Activated naive CD4-positive, alpha-beta T cell treated with anti-CD3 and anti-CD28 coated beads, Interleukin-2, amount 50 U/mL, for 16 hours (primary cell): ENCODE measurements around the gene KCNA1.

Experiments
- DNase-seq: peaks from one replicate; pipeline ENCODE4 v3.0.0-alpha.2; 2020

The KCNA1 gene

GRCh38 chr12:4914720-4915119, 5.0 kb downstream of the KCNA1 start:
- no peak for DNase-seq

GRCh38 chr12:4915752-4916151, 6.0 kb downstream of the KCNA1 start:
- DNase-seq: no peak

- DNase-seq: no peak
These were observed 9.4 kb downstream of the KCNA1 start for GRCh38 chr12:4918950-4919660.

GRCh38 chr12:4932576-4932975, 22.9 kb downstream of the KCNA1 start:
- no peak for DNase-seq

GRCh38 chr12:4933411-4933810, 23.7 kb downstream of the KCNA1 start:
- no peak for DNase-seq

- no peak for DNase-seq
These were observed 24.8 kb downstream of the KCNA1 start for GRCh38 chr12:4934407-4935035.

- DNase-seq: no peak
These were observed 29.2 kb downstream of the KCNA1 start for GRCh38 chr12:4938900-4939299.

GRCh38 chr12:4939418-4940023, 29.8 kb downstream of the KCNA1 start:
- DNase-seq: no peak

GRCh38 chr12:4943067-4943937, 33.6 kb downstream of the KCNA1 start:
- DNase-seq: no peak

GRCh38 chr12:4943938-4944284, 34.2 kb downstream of the KCNA1 start:
- no peak for DNase-seq

GRCh38 chr12:4947253-4947652, 37.5 kb downstream of the KCNA1 start:
- no peak for DNase-seq

GRCh38 chr12:4951083-4951482, 41.4 kb downstream of the KCNA1 start:
- DNase-seq: no peak

GRCh38 chr12:4951601-4952000, 41.9 kb downstream of the KCNA1 start:
- no peak for DNase-seq

GRCh38 chr12:4954621-4955354, 45.1 kb downstream of the KCNA1 start:
- no peak for DNase-seq

- DNase-seq: no peak
These were observed 46.3 kb downstream of the KCNA1 start for GRCh38 chr12:4956054-4956453.

- DNase-seq: no peak
These were observed 47.3 kb downstream of the KCNA1 start for GRCh38 chr12:4956968-4957367.

GRCh38 chr12:4957761-4958160, 48.1 kb downstream of the KCNA1 start:
- DNase-seq: no peak

- no peak for DNase-seq
These were observed 49.1 kb downstream of the KCNA1 start for GRCh38 chr12:4958697-4959375.

- no peak for DNase-seq
These were observed 49.7 kb downstream of the KCNA1 start for GRCh38 chr12:4959381-4959780.

GRCh38 chr12:4960030-4960429, 50.3 kb downstream of the KCNA1 start:
- DNase-seq: no peak

GRCh38 chr12:4960547-4960946, 50.8 kb downstream of the KCNA1 start:
- DNase-seq: no peak

- no peak for DNase-seq
These were observed 51.6 kb downstream of the KCNA1 start for GRCh38 chr12:4961311-4961710.
